PFSK-1 (cell line): Measurements from ENCODE around the gene OR5B17.

Experiments used
- FOXP2 ChIP-seq: optimal IDR thresholded peaks from 2 replicates; pipeline ENCODE3; 2011; ENCODE audit warnings: borderline replicate concordance, control low read depth, inconsistent platforms; ENCODE audit not compliant: insufficient read depth; ENCODE audit errors: extremely low read length, extremely low read depth
- POLR2AphosphoS5 ChIP-seq: IDR thresholded peaks from 2 replicates; pipeline ENCODE4 v1.6.1; 2012; ENCODE audit warnings: low read depth, mild to moderate bottlenecking, control low read depth, low read length, moderate library complexity
- REST ChIP-seq, 2 experiments: IDR thresholded peaks; 2 replicates each; pipeline versions ENCODE4 v1.6.1 to v1.8.0; 2011 to 2012; ENCODE audit warnings: low read depth in 2 of 2, low read length in 2 of 2, control low read depth in 1 of 2, inconsistent platforms in 1 of 2, mild to moderate bottlenecking in 1 of 2, moderate library complexity in 1 of 2; ENCODE audit not compliant: insufficient read depth in 1 of 2
- SIN3A ChIP-seq: IDR thresholded peaks from 2 replicates; pipeline ENCODE4 v1.6.1; 2012; ENCODE audit warnings: mild to moderate bottlenecking, low read length, moderate library complexity, borderline replicate concordance; ENCODE audit not compliant: insufficient read depth
- TAF1 ChIP-seq: IDR thresholded peaks from 2 replicates; pipeline ENCODE4 v1.6.1; 2012; ENCODE audit warnings: low read length, control low read depth, borderline replicate concordance; ENCODE audit not compliant: insufficient read depth

OR5B17 gene

GRCh38 chr11:58330861-58331260 is 28.0 kb downstream of the OR5B17 start:
- no peak for TF ChIP-seq FOXP2
- no peak for TF ChIP-seq SIN3A
- no peak for TF ChIP-seq TAF1
- no peak for TF ChIP-seq POLR2AphosphoS5
- TF ChIP-seq REST (IDR thresholded peaks at IDR 0.05; ENCODE audit: insufficient read depth in 1 of 2, low read depth in 2 of 2, low read length in 2 of 2), result no peak

- TF ChIP-seq REST (IDR thresholded peaks at IDR 0.05; ENCODE audit: insufficient read depth in 1 of 2, low read depth in 2 of 2, low read length in 2 of 2) (no peak), FOXP2 (no peak), SIN3A (no peak), POLR2AphosphoS5 (no peak), TAF1 (no peak)
These were observed 40.3 kb downstream of the OR5B17 start for GRCh38 chr11:58318532-58318931.

GRCh38 chr11:58316142-58316541 is 42.7 kb downstream of the OR5B17 start:
- TF ChIP-seq REST (IDR thresholded peaks at IDR 0.05; ENCODE audit: insufficient read depth in 1 of 2, low read depth in 2 of 2, low read length in 2 of 2) (no peak), POLR2AphosphoS5 (no peak), FOXP2 (no peak), TAF1 (no peak), SIN3A (no peak)
